ENCODE measurements around the gene MYO7A. TPM values are rescaled to one million over a fixed set of nuclear protein-coding genes. Genes with fewer than 3 reads are reported as not detected.
"Not testable (repeated sequence)": the region's sequence is repeated elsewhere in the genome, so short reads cannot be mapped to it uniquely, and the experiment has no call there.

The MYO7A gene
- total RNA-seq, 1 donor: 0.27 TPM

DNA sequence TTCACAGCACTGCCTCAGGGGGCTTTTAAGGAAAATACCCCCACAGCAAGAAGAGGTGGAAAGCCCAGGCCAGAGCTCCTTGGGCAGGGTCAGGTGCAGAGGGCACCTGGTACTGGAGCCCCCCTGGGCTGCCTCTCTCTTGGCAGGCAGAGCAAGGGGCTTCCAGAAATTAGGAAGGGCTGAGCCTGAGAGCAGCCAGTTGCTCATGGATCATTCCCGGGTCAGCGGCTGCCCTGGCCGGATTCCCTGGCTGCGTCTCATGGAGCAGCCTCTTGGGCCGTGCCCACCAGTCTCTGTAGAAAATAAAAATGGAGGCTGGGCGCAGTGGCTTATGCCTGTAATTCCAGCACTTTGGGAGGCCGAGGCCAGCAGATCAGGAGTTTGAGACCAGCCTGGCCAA, 35.7 kb upstream of the MYO7A start:
- no peak for DNase-seq (ENCODE audit: low read depth in 2 of 3, low spot score in 2 of 3)

DNA sequence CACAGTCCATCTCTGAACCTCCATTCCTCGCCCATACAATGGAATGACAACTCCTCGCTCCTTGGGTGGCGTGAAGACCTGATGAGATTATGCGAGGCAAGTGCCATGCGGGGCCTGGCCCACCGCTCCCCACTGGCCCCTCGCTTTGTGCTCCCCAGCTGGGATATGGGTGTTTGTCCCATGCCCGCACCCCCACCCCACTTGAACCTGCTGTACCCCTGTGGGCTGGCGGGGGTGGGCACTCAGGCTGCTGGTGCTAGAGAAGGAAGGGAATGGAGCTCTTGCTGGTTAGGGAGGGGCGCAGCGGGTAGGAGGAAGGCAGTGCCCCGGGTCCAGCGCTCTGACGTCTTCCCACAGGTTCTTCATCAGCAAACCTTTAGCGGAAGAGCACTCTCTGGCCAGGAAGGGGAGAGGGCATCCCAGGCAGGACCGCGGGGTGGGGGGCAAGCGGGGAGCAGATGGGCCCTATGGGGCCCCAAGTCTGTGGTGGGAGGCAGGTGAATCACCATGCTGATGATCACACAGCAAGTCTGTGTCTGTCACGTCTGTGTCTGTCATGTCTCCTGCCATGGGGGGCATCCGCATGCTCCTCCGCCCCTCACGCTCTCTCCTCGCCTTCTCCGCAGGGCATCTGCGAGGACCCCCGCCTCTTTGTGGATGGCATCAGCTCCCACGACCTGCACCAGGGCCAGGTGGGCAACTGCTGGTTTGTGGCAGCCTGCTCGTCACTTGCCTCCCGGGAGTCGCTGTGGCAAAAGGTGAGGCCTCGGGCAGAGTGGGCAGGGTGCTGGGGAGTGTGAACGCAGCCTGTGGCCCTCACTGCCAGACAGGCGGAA, 34.8 kb upstream of the MYO7A start:
- DNase-seq (ENCODE audit: low read depth in 2 of 3, low spot score in 2 of 3): no peak

DNA sequence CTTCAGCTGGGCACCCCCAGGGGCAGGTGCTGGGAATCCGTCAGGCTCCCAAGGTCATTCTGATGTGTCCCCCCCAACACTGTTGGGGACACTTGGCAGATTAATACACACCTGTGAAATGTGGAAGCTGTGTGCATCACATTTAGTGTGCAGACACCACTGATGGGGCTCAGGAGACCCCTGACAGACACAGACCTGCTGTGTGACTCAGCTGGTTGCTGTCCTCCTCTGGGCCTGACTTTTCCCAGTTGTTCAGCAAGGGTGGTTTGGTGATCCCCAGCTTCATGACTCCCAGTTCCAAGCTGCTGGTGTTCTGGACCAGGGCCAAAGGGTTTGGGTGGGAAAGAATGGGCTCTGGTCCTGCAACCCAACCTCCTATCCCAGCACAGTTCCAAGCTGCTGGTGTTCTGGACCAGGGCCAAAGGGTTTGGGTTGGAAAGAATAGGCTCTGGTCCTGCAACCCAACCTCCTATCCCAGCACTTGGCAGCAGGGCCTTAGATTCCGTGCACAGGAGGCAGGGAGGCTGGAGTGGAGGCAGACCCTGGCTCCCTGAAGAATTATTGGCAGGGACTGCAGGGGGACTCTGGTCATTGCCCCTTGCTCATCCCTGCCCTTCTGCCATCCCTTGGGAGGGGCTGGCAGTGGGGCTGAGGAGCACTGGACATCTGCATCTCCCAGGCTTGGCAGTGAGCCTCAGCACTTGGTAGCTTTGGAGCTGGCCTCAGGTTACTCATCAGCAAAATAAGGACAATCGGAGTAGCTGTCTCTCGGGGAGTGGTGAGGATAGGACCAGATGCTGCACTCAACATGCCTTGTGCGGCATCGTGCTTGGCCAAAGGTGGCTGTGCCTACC, 33.8 kb upstream of the MYO7A start:
- DNase-seq (ENCODE audit: low read depth in 2 of 3, low spot score in 2 of 3): no peak

DNA sequence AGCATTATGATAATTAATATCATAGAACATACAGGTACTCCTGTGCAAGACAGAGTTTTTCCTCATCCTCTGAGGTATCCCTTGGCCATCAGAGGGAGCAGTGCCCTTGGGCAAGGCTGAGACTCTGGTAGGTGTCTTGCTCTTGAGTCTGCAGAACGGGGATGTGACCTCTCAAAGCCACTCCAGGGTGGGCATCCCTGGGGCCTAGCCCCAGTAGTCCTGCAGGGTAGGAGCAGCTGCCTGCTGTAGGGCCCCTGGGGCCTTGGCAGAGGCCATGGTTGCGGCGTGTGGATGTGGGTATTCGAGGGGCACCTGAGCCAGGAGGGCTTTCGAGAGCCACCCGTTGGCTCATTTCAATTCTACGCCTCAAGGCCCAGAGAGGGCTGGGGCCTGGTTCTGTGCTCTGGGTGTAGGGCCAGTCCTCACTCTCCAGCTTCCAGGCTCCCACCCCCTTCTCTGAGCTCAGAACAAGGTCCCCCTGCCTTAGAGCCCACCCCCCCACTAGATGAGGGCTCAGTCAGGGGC, 33.1 kb upstream of the MYO7A start:
- no peak for DNase-seq (ENCODE audit: low read depth in 2 of 3, low spot score in 2 of 3)

DNA sequence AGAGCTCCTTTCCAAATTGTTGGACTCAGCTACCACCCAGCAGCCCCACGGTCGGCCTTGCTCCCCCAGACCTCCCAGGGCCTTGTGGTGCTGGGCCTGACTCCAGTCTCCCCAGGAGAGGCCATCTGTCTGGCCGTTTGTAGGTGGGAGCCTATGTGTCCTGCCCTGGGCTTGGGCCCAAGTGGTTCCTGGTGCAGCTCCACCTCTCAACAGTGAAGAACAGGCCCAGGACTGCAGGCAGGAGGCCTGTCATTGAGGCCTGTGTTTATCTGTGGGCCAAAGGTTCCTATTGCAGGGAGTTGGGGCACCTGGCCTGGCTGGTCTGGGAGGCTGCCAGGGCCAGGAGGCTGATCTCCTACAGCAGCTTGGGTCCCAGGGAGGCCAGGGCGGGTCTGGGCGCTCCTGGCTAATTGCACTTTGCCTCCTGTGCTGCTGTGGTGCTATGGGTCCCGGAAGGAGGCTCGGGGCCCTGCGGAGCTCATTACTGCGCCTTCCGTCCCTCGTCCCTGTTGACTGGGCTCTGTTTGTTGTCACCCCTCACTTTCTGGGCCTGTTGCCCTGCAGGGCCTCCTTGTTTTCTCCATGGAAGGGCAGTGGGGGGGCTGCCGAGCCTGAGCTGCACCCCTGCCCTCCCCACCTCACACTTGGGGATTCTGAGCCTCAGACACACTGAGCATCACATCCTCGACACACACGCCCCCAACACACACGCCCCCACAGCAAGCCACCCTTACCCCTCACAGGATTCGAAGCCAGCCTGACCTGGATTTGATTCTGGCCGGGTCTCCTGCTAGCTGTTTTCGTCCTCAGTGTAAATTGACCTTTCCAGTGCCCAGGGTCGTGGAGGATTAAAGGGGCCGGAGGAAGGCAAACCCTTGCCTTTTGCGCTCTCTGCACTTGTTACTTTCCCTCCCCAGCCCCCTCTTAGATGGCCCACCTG, 32.2 kb upstream of the MYO7A start:
- no peak for DNase-seq (ENCODE audit: low read depth in 2 of 3, low spot score in 2 of 3)

DNA sequence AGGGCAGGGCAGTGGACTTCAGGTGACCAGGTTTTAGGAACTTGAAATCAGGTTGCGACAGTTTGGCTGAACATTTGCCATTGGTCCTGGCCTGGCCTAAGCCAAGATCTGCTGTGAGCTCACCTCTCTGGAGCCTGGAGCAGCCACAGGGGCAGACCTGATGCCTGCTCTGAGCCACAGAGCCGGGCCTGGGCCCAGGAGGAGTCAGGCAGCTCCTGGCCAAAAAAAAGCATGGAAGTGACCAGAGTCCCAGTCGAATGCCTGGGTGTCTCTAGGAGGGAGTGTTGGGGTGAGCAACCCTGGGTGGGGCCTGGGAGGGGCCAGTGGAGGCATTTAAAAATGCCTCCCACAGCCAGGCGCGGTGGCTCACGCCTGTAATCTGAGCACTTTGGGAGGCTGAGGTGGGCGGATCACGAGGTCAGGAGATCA, 31.4 kb upstream of the MYO7A start:
- DNase-seq (ENCODE audit: low read depth in 2 of 3, low spot score in 2 of 3): no peak

DNA sequence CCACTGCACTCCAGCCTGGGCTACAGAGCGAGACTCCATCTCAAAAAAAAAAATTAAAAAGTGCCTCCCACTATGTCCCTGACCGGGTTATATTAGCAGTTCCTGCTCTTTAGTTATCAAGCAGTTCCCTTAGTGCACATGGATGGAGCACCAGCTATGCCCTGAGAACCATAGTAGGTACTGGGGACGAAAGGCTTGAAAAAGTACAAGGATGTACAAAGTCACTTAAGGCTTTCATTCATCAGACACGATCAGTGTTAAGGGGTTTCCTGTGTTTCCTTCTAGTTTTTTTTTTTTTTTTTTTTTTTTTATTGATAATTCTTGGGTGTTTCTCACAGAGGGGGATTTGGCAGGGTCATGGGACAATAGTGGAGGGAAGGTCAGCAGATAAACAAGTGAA, 30.9 kb upstream of the MYO7A start:
- DNase-seq (ENCODE audit: low read depth in 2 of 3, low spot score in 2 of 3): not testable (repeated sequence)

DNA sequence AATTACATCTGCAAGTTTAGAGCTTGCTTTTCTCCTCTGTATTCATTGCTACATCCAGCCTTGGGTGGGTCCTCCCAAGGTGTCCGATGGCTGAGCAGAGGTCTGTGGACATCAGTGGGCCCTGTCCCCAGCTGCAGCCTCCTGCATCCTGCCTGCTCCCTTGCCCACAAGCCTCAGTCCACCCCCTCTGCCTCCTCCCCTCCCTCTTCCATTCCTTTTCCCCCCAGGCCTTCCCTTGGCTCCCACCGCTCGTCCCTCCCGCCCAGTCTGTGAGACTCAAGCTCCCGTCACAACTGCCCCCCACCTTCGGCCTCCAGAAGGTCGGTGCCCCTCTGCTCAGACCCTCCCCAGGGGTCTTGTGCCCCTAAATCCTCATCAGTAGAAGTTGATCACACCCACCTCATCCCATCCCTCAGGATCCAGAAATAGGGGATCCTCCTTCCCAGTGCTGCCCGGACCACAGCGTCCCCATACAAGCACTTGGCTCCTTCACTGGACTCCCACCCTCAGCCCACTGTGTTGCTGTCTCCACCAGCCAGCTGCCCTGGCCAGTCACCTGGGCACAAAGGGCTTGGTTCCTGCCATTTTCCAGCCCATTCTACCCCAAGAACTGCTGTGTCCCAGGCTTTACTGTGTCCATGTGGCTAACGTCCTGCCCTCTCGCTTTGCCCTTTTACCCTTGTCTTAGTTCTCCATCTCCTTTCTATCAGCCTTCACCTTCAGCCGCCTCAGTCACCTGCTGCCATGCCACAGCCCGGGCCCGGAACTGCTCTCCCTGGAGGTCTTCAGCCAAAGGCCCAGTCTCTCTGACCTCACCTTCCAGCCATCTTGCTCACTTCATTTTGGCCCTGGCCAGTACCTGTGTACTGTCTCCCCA, 27.6 kb upstream of the MYO7A start:
- DNase-seq (ENCODE audit: low read depth in 2 of 3, low spot score in 2 of 3): no peak

DNA sequence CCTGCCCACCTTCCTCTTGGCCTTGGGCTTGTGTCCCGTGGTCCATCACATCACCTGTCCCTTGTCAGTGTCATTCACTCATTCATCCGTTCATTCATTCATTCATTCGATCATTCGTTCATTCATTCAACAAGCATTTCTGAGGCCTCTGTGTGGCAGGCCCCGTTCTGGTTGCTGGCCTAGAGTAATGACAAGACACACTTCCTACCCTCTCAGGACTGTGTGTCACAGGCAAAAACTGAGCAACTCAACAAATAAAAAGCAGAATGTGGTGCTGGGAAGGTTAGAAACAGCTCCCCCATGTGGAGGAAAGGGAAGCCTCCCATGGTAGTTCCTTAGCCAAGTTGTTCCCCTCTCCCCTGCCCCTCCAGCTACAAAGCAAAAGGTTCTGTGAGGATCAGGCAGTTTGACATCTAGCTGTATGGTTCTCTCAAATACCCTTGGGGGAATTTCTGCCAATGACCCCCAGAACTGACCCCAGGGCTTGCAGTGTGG, 27.0 kb upstream of the MYO7A start:
- DNase-seq (ENCODE audit: low read depth in 2 of 3, low spot score in 2 of 3): peak in 2 of 3 donors; percentile 45 to 64

DNA sequence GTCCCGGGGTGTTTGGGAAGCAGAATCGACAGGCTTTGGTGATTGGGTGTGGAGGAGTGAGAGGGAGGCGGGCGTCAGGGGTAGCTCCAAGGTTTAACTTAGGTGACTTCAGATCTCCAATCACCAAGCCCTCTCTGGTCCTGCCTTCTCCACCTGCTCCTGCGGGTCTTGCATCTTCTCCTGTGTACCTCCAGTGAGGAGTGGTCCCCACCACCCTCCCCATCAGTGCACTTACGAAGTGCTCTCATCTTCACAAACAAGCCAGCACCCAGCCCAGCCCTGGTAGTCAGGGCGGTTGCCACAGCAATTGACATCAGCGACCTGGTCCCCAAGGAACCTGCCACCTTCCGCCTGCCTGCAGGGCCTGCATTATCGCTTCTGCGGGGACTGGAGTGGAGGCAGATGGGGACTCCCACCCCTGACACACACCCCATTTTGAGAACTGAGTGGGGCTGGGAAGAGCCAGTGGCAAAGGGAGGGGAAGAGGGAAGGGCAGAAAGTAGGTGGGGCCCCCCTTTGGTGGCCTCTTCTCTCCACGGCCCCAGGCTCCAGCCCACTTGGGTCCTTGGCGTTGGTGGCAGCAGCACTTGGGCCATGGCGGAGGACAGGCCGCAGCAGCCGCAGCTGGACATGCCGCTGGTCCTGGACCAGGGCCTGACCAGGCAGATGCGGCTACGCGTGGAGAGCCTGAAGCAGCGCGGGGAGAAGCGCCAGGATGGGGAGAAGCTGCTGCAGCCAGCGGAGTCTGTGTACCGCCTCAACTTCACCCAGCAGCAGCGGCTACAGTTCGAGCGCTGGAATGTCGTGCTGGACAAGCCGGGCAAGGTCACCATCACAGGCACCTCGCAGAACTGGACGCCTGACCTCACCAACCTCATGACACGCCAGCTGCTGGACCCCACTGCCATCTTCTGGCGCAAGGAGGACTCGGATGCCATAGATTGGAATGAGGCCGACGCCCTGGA, 25.5 kb upstream of the MYO7A start, which contains the start of gene OMP:
OMP (plus strand) TSS at position 595 of the 965 bp plus-strand sequence; CDS start at position 595, 0 bp downstream.
- no peak for DNase-seq (ENCODE audit: low read depth in 2 of 3, low spot score in 2 of 3)

DNA sequence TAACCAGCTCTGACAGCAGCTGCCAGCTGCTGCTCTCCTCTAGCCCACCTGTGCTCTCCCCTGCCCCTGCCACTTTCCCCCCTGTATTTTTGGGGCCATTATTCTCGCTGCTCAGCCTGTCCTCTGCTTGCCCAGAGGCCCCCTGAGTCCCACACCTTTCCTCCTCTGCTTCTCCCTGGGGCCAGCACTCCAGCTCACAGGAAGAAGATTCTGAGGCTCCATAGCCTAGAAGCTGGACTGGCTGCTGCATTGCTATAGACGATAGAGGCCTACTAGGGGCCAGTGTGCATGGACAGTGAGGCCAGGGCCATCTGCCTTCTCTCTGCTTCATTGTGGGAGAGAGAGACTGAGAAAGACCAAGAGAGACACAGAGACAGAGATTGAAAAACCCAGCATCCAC, 24.7 kb upstream of the MYO7A start:
- no peak for DNase-seq (ENCODE audit: low read depth in 2 of 3, low spot score in 2 of 3)

DNA sequence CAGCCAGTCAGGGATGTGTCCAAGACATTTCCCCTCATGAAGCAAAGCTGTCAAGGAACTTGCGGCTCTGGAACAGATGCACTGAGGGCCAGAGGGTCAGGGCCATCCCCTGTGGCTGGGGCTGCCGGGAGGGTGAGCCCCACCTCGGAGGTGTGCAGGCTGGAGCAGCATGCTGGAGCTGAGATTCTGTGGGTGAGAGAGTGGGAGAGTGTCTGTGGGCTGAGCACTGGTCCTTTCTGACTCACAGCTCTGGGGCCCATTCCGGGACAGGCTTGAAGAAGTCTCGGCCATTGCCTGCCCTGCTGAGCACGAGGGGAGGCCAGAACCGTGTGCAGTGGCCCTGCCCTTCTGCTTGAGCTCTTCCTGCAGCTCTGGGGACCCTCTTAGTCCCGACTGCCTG, 23.3 kb upstream of the MYO7A start:
- no peak for DNase-seq (ENCODE audit: low read depth in 2 of 3, low spot score in 2 of 3)

DNA sequence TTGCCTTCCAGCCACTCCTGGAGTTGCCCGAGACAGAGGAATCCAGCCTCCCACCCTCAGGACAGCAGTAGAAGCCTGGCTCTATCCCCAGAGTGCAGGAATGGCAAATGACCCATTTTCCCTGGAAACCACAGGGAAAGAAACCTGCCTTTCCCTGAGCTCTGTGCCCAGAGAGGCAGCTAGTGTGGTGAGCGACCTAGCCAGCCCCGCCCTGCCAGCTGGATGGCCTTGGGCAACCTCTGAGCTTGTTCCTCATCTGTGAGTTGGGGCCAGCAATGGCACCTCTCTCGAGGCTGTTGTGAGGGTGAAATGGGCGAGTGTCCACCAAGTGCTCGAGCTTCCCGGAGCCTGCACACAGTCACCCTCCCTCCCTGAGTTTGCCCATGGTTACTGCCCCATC, 21.7 kb upstream of the MYO7A start:
- no peak for DNase-seq (ENCODE audit: low read depth in 2 of 3, low spot score in 2 of 3)

DNA sequence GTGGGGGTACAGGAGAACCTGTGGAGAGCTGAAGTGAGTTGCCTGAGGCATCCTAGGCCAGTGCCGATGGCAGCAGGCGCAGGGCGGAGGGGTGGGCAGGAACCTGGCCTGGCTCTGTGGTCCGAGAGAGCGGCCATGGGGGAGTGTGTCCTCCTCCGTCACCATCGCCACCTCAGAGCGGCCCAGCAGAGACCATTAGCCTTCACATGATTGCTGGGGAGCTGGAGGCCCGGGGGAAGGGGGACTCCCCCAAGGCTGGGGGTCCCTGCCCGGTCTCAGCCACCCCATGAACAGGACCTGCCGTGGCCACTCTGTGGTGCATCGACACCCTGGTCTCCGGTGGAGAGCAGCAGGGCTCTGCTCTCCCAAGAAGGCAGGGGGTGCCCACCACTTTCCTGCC, 21.3 kb upstream of the MYO7A start:
- DNase-seq (ENCODE audit: low read depth in 2 of 3, low spot score in 2 of 3): no peak

DNA sequence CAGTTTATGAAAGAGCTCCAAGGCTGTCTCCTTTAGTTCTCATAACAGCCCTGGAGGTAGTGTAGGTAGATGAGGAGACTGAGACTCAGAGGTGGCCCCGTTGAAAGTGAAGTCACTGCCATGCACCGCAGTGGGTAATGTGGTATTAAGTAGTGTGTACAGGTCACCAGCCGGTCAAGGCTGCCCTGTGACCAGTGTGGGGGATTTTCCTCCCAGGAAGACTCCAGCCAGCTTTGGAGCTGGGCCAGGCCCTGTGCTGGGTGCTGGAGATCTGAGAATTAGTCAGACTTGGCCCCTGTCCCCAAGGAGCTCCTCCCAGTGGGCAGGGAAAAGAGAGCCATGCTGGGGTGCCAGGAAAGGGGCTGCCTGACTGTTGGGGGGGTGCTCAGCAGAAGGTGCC, 20.1 kb upstream of the MYO7A start:
- no peak for DNase-seq (ENCODE audit: low read depth in 2 of 3, low spot score in 2 of 3)

DNA sequence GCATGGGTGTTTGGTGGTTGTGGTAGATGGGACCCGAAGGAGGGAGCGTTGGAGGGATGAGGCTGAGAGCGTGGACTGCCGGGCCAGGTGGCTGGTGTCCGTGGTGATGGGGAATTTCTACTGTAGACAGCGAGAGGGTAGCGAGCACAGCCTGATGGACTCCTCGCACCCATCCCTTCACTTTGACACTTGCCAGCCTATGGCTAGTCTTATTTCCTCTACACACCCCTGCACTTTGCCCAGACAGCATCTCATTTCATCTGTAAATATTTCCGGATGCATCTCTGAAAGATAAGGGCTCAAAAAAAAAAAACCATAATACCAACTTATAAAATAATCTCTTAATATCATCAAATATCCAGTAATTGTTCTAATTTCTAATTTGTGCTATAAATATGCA, 19.6 kb upstream of the MYO7A start:
- no peak for DNase-seq (ENCODE audit: low read depth in 2 of 3, low spot score in 2 of 3)

DNA sequence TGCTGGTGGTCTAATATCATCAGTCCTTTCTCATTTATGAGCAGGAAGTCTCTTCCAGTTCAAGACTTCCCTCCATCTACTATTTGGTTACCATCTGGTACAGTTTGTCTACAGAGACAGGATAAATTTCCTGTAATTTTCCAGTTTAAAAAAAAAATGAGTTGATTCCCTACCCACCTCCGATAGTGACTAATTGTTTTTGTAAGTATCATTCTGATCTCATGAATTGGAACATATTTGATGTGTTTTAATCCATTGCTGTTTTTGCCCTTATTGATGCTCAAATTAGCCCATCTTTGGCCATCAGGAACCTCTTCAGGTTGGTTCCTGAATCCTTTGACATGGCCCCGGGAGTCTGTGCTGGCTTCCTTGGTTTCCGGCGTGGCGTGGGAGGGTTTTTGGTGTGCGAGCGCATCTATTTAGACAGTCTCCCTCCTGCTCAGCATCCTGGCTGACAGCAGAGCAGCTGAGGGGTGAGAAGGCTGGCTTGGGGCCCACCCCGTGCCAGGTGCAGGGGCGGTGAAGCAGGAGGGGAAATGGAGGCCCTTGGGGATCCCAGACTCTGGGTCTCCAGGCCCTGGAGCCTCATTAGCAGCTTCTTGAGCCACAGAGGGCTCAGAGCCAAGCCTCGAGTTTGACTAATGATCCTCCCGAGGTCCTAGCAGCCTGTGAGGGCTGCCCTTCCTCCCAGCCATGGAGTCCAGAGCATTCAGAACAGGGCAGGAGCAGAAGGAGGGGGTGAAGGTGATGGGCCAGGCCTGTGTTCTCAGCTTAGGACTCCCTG, 18.6 kb upstream of the MYO7A start:
- DNase-seq (ENCODE audit: low read depth in 2 of 3, low spot score in 2 of 3): no peak

Measured in hematopoietic multipotent progenitor cell (in vitro differentiated cells).